Uterus (tissue), 2 donors: ENCODE data around the gene CLDN22.

ENCODE experiments used
- CTCF ChIP-seq, 4 experiments: fragments of 200-600 bp in 2 of 4; fragments of 450-650 bp in 2 of 4; sonication (generic) in 2 of 4; IDR thresholded peaks; one replicate each; pipeline ENCODE4 v1.5.1; 2016 to 2019; ENCODE audit warnings: antibody characterized with exemption in 4 of 4, mild to moderate bottlenecking in 2 of 4, moderate library complexity in 1 of 4
- POLR2A ChIP-seq, 2 donors: fragments of 450-650 bp; IDR thresholded peaks; one replicate each; pipeline ENCODE4 v1.6.1; 2016; ENCODE audit warnings: antibody characterized with exemption in 2 of 2, mild to moderate bottlenecking in 1 of 2, moderate library complexity in 1 of 2

GRCh38 chr4:183354219-183354618 lies 34.1 kb upstream of the CLDN22 start:
- TF ChIP-seq CTCF (IDR thresholded peaks at IDR 0.05), result no peak
- TF ChIP-seq POLR2A (IDR thresholded peaks at IDR 0.05), result no peak
